Right cardiac atrium (tissue), 5 donors: Measurements from ENCODE around the gene AATK. TPM values are rescaled to one million over a fixed set of nuclear protein-coding genes. Genes with fewer than 3 reads are reported as not detected.

Experiments used
- ATAC-seq, 2 donors: fragments of 200-7000 bp; cut with Tn5 transposase; one replicate each; pipeline versions ENCODE4 v1.8.0 to v1.9.1; 2020; ENCODE audit warnings: moderate library complexity in 2 of 2, mild to moderate bottlenecking in 1 of 2
- DNase-seq, 3 donors: peaks; one replicate each; pipeline ENCODE4 v3.0.0-alpha.2; 2020
- H3K27ac ChIP-seq: one replicate; pipeline ENCODE4 v1.5.1; 2013; ENCODE audit warnings: mild to moderate bottlenecking, low read length, control low read depth, moderate library complexity
- H3K27me3 ChIP-seq: one replicate; pipeline ENCODE4 v1.6.1; 2013; ENCODE audit not compliant: control insufficient read depth, insufficient read depth
- H3K4me1 ChIP-seq: one replicate; pipeline ENCODE4 v1.6.1; 2013; ENCODE audit warnings: low read length; ENCODE audit not compliant: control insufficient read depth, insufficient read depth
- H3K4me3 ChIP-seq: one replicate; pipeline ENCODE4 v1.5.1; 2013; ENCODE audit warnings: low read length, control low read depth
- H3K9me3 ChIP-seq: one replicate; pipeline ENCODE4 v1.6.1; 2013; ENCODE audit warnings: low read length; ENCODE audit not compliant: control insufficient read depth
- WGBS: extraction: QIAGEN DNeasy Blood & Tissue Kit; methylation state at CpG from one replicate; pipeline ENCODE4 v1.1.7; 2013; 5-methylcytosine and 5-hydroxymethylcytosine counted together
- intact Hi-C, 4 donors: fragments of 100-400 bp; cut with DNase I; formaldehyde crosslinking; loops; one replicate each; pipeline versions ENCODE4 v1.11.0 to v1.14.0; 2022 to 2023
- long read RNA-seq, 4 donors: library from polyadenylated mRNA; unstranded; transcript quantifications; one replicate each; pipeline ENCODE4 v2.0.0, GENCODE V29; 2020 to 2021
- polyA plus RNA-seq: library from polyadenylated mRNA; stranded (reverse); fragments of 200-250 nt; gene quantifications from one replicate; pipeline ENCODE4 v1.2.3, GENCODE V29; 2013
- total RNA-seq, 4 donors: library from RNA; stranded (reverse); fragmentation: NEBNext Ultra II Directional; extraction: Animal tissue kit (Norgen Biotek cat#: 25700); gene quantifications; one replicate each; pipeline ENCODE4 v1.2.1, GENCODE V29; 2021
- donor health status: healthy with polysubstance abuse.
- donor health status: DM: no; HTN: yes; CAD: no.
- donor health status: DM: no; HTN: no; CAD: no.
- donor health status: DM: no; HTN: yes; CAD: no; lungs with severe emphysema.
- donor health status: DM: yes; HTN: yes; CAD: no.

AATK gene, protein sequence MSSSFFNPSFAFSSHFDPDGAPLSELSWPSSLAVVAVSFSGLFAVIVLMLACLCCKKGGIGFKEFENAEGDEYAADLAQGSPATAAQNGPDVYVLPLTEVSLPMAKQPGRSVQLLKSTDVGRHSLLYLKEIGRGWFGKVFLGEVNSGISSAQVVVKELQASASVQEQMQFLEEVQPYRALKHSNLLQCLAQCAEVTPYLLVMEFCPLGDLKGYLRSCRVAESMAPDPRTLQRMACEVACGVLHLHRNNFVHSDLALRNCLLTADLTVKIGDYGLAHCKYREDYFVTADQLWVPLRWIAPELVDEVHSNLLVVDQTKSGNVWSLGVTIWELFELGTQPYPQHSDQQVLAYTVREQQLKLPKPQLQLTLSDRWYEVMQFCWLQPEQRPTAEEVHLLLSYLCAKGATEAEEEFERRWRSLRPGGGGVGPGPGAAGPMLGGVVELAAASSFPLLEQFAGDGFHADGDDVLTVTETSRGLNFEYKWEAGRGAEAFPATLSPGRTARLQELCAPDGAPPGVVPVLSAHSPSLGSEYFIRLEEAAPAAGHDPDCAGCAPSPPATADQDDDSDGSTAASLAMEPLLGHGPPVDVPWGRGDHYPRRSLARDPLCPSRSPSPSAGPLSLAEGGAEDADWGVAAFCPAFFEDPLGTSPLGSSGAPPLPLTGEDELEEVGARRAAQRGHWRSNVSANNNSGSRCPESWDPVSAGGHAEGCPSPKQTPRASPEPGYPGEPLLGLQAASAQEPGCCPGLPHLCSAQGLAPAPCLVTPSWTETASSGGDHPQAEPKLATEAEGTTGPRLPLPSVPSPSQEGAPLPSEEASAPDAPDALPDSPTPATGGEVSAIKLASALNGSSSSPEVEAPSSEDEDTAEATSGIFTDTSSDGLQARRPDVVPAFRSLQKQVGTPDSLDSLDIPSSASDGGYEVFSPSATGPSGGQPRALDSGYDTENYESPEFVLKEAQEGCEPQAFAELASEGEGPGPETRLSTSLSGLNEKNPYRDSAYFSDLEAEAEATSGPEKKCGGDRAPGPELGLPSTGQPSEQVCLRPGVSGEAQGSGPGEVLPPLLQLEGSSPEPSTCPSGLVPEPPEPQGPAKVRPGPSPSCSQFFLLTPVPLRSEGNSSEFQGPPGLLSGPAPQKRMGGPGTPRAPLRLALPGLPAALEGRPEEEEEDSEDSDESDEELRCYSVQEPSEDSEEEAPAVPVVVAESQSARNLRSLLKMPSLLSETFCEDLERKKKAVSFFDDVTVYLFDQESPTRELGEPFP (N-terminal part only)
- total RNA-seq, result 10 to 100 TPM in 3 of 4 donors, 1 to 10 TPM in 1; 8.6 to 15.4 (median 12.6) TPM
- 10.4 TPM for polyA plus RNA-seq
- long read RNA-seq, donor 1, partial matches to known transcripts, result 4 of 7 reads
- long read RNA-seq, donor 1, other reads (novel, unspliced or antisense), result 3 of 7 reads
- long read RNA-seq, donor 2, partial matches to known transcripts, result 7 of 7 reads
- long read RNA-seq, donor 2, other reads (novel, unspliced or antisense), result 0 of 7 reads
- long read RNA-seq, donor 3, partial matches to known transcripts, result 10 of 12 reads
- long read RNA-seq, donor 3, other reads (novel, unspliced or antisense), result 2 of 12 reads
- long read RNA-seq, donor 4, partial matches to known transcripts, result 2 of 4 reads
- long read RNA-seq, donor 4, other reads (novel, unspliced or antisense), result 2 of 4 reads

DNA sequence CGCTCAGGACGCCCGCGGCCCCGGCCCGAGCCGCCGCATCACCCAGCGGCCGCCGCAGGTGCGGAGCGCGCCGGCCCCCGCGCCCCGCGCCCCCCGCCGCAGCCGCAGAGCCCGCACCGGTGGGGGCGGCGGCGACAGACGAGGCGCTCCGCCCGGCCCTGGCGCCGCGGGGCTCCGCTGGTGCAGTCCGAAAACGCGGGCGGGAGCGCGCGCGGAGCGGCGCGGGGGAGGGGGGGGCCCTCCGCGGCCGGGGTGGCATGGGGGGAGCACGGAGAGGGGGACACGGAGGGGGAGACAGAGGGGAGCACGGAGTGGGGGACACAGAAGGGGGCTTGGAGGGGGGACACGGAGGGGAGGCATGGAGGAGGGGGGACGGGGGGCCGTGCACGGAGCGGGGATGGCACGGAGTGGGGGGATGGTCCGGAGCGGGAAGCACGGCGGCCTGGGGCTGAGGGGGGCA, at the start of gene AATK:
Gene AATK (minus strand): TSS at position 189 of the 460 bp plus-strand sequence. CDS start 229 bp downstream, outside the sequence.
- no peak within 1 kb of the TSS for H3K27ac ChIP-seq

DNA sequence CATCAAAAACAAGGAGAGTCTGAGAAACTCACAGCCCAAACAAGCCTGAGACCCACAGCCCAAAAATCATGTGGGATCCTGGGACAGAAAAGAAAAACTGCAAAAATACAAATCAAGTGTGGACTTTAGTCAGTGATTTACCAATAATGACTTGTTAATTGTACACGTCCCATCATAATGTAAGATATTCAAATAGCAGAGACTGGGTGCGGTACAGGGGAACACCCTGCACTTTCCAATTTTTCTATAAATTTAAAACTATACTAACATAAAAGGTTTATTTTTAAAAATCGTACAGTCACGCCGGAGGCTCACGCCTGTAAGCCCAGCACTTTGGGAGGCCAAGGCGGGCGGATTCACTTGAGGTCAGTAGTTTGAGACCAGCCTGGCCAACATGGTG, 48.0 kb upstream of the AATK start:
- no peak overlapping the region for H3K4me3 ChIP-seq
- H3K27ac ChIP-seq, result no peak overlapping the region
- ATAC-seq (no peak), DNase-seq (peak in 1 of 3 donors; percentile 2)
- intact Hi-C loops, result no loop called here
- WGBS, result 97% methylated on average over 8 of the region's 8 CpGs
- no peaks in the 10 kb centered on the region for H3K4me1 ChIP-seq
- H3K9me3 ChIP-seq, result no peaks in the 10 kb centered on the region
- no peaks in the 10 kb centered on the region for H3K27me3 ChIP-seq

More for the DNA sequence above, at the start of gene AATK:
- intact Hi-C loops, result no loop called here
- ATAC-seq (no peak), DNase-seq (peak in 2 of 3 donors; percentile 7 to 41)
- 1% methylated on average over 62 of the region's 62 CpGs for WGBS
- peak within 1 kb of the TSS; percentile 59 for H3K4me3 ChIP-seq
- H3K27me3 ChIP-seq, result no peaks in the 10 kb centered on the region
- no peaks in the 10 kb centered on the region for H3K4me1 ChIP-seq
- H3K9me3 ChIP-seq, result no peaks in the 10 kb centered on the region

DNA sequence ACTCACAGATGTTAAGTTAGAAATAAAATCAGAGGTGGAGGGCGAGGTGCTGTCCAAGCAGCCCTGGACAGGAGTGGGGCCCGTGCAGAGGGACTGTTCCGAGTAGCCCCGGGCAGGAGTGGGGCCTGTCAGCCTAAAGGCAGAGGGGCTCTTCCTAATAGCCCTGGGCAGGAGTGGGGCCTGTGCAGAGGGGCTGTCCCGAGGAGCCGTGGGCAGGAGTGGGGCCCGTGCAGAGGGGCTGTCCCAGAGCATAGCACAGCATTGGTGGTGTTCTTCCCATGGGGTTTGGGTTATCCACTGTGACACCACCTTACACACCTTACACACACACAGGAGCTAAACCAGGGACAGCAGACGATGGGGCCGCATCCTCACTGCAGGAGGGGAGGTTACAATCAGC, 46.3 kb upstream of the AATK start:
- 93% methylated on average over 9 of the region's 9 CpGs for WGBS
- ATAC-seq (no peak), DNase-seq (peak in 1 of 3 donors; percentile 14)
- H3K9me3 ChIP-seq, result no peaks in the 10 kb centered on the region
- no peaks in the 10 kb centered on the region for H3K27me3 ChIP-seq
- no peak overlapping the region for H3K27ac ChIP-seq
- H3K4me3 ChIP-seq, result no peak overlapping the region
- intact Hi-C loops, result no loop called here
- H3K4me1 ChIP-seq, result no peaks in the 10 kb centered on the region

DNA sequence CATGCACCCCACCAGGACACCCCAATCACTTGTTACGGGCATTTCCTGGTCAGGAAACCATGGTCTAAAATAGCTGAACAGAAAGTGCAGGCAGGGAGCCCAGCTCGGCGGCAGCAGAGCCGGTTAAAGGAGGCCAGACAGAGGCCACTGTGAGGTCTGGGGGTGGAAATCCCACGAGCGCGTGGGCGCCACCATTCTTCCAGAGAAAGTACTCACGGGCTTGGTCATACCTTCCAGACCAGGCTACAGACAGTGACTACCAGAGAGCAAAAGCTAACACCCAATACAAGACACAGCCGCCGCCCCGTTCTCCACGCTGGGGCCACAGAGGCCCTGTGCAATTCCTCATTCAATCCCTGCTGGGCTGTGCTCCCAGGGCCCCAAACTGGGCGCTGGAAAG, 44.8 kb upstream of the AATK start:
- intact Hi-C loops, result no loop called here
- no peaks in the 10 kb centered on the region for H3K27me3 ChIP-seq
- H3K4me1 ChIP-seq, result no peaks in the 10 kb centered on the region
- DNase-seq, result peak in 1 of 3 donors; percentile 54
- WGBS, result 66% methylated on average over 14 of the region's 14 CpGs
- no peaks in the 10 kb centered on the region for H3K9me3 ChIP-seq
- no peak overlapping the region for H3K4me3 ChIP-seq
- H3K27ac ChIP-seq, result no peak overlapping the region
- peak; percentile 29 to 66 for ATAC-seq

DNA sequence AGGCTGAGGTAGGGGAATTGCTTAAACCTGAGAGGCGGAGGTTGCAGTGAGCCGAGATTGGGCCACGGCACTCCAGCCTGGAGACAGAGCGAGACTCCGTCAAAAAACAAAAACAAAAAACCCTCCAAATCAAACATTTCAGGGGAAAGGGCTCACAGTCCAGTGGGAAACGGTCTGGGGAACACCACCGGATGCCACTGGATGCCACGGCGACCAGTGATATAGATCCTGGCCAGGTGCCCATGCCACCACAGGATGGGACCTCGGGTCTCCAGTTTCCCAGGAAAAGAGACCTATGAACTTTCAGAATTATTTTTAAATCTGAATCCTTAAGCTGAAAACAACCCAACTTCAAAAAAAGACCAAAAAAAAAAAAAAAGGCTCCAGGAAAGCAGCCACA, 44.4 kb upstream of the AATK start:
- no peaks in the 10 kb centered on the region for H3K4me1 ChIP-seq
- ATAC-seq (peak in 1 of 2 donors; percentile 21), DNase-seq (peak in 1 of 3 donors; percentile 73)
- H3K27ac ChIP-seq, result no peak overlapping the region
- H3K9me3 ChIP-seq, result no peaks in the 10 kb centered on the region
- intact Hi-C loops, result no loop called here
- no peaks in the 10 kb centered on the region for H3K27me3 ChIP-seq
- WGBS, result 69% methylated on average over 10 of the region's 10 CpGs
- no peak overlapping the region for H3K4me3 ChIP-seq

DNA sequence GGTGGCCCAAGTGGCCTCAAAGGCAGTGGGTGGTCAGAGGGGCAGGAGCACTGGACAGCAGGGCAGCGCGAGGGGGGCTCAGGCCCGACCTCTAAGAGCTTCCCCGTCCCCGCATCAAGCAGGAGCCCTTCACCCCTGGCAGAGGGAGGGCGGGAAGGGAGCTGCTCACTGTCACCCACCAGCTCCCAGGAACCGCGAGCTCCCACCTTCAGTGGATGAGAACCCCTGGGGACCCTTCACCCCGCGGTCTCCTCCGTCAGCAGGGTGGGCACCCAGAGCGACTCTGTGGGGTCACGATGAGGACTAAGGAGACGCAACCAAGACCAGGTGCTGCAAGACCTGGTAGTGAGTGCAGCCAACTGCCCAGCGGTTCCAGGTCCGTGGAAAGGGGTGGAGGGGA, 43.1 kb upstream of the AATK start:
- no peaks in the 10 kb centered on the region for H3K4me1 ChIP-seq
- H3K4me3 ChIP-seq, result no peak overlapping the region
- 95% methylated on average over 16 of the region's 16 CpGs for WGBS
- intact Hi-C loops, result no loop called here
- no peaks in the 10 kb centered on the region for H3K27me3 ChIP-seq
- no peak overlapping the region for H3K27ac ChIP-seq
- no peaks in the 10 kb centered on the region for H3K9me3 ChIP-seq
- DNase-seq (no peak), ATAC-seq (no peak)

DNA sequence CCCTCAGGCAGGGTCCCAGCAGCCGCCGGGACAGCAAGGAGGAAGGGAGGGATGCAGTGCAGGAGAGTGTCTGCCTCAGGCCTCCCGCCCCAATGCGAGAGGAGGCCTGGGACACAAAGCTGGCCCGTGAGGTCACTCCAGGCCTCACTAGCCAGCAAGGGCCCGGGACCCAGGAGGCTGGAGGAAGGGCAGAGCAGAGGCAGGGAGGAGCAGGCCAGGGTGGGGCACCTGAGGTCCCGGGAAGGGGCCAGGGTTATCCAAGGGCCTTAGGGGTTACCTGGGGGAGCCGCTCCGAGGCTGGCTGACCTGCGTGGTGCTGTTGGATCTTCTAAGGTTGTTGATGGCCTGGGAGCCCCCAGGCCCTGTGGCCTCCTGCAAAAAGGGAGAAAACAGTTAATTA, 42.6 kb upstream of the AATK start:
- Histone ChIP-seq H3K4me3 (no peak overlapping the region), H3K27me3 (no peaks in the 10 kb centered on the region), H3K4me1 (no peaks in the 10 kb centered on the region), H3K9me3 (no peaks in the 10 kb centered on the region), H3K27ac (no peak overlapping the region)
- intact Hi-C loops, result no loop called here
- WGBS, result 97% methylated on average over 10 of the region's 10 CpGs
- peak in 1 of 3 donors; percentile 20 for DNase-seq
- ATAC-seq, result no peak

DNA sequence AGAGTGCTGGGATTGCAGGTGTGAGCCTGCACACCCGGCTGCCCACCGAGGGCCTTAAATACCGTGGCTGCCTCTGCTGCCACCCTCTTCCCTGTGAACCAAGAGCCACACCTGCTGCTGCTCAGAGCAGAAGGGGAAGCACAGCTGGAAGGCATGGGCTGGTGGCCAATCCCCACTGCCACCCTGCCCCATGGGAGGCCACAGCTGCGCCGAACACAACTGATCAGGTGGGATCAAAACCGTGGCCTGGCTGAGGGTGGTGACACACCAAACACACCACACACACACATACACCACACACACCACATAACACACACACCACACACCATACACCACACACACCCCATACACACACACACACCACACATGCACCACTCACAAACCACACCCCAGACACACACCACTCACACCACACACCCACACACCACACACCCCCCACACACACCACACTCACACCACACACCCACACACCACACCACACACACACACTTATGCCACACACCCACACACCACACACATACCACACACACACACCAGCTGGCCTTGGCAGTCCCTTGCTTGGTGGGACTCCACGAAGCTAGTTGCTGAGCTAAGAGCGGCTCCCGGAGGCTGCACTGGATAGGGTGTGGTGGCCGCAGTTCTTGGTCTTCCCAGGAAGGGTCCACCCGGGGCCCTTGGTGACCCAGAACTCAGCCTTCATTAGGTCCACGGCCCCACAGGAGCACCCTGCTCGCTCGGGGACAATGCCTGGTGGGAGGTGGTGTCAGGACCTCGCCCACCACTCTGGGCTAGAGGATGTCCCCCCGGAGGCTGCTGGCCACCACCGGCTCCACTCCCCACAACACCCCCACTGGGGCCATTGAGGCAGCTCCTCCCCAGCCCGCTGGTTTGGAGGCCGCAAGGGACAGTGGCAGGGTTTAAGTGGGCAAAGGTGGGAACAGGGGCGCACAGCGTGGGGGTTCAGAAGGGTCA, 41.9 kb upstream of the AATK start:
- Histone ChIP-seq H3K27ac (no peak overlapping the region), H3K27me3 (no peaks in the 10 kb centered on the region), H3K9me3 (no peaks in the 10 kb centered on the region), H3K4me1 (no peaks in the 10 kb centered on the region), H3K4me3 (no peak overlapping the region)
- DNase-seq, result peak in 1 of 3 donors; percentile 35
- 87% methylated on average over 21 of the region's 21 CpGs for WGBS
- intact Hi-C loops, result no loop called here
- ATAC-seq, result no peak

DNA sequence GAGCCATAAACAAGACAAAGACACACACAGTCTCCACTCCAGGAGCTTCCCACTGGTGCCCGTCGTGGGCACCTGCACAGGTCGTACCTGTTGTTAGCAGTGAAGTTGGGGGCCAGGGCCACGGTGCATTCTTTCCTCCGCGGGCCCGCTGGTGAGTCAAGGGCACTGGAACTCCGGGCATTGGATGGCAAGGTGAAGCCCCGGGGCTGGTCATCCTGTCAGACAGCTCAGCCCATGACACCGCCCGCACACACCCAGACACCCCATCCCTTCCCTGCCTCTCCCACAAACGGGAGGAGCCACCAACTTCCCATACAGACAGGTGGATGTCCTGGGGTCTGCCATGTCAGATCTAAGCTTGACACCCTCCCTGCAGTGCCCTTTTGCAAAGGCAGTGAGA, 40.6 kb upstream of the AATK start:
- ATAC-seq (no peak), DNase-seq (peak in 1 of 3 donors; percentile 11)
- Histone ChIP-seq H3K9me3 (no peaks in the 10 kb centered on the region), H3K4me3 (no peak overlapping the region), H3K27ac (no peak overlapping the region), H3K27me3 (no peaks in the 10 kb centered on the region), H3K4me1 (no peaks in the 10 kb centered on the region)
- intact Hi-C loops, result no loop called here
- WGBS, result 93% methylated on average over 12 of the region's 12 CpGs
